Nucleus accumbens (tissue), 56 donors: Measurements from ENCODE around the gene EIF4G3.

Source experiments
- DNase-seq, 56 donors: peaks; one replicate each; lab custom pipeline; 2025; lab: John Stamatoyannopoulos, UW

EIF4G3 gene

GRCh38 chr1:20893931-20894330 is 282.8 kb downstream of the EIF4G3 start:
- no peak for DNase-seq

DNA sequence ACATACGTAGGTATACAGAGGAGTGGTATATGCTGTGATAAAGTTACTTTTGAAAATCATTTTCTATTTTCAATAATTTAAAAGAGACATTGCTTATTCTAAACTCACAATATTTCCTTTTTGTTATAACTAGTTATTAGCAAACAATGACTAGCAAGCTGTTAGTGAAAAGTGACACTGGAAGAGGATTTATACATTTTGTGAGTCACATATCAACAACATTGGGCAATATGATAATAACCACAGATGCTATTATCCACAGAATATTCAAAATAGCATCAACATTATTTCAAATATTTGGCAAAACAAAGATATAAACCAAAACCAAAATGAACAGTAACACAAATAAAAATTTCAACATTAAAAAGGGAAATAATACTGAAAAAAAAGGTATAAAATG is 285.6 kb downstream of the EIF4G3 start:
- DNase-seq = no peak

DNA sequence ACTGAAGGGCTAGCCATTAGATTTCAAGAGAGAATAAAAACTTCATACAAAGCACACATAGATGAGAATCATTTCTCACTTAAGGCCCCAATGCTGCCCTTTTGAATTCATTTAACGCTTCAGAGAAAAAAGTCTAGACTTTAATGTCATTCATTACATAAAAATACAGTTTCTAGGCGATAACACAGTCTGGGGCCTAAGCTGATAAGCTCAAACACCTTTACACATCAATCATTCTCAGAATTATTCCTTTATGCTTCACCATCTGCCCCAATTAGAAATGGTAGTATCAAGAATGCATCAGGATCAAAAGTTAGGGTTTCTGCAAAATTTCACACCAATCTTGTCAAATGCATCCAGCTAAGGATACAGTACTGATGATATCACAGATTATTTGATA is 289.5 kb downstream of the EIF4G3 start:
- no peak for DNase-seq

- no peak for DNase-seq
Measured at GRCh38 chr1:20885121-20885520, 291.6 kb downstream of the EIF4G3 start.

DNA sequence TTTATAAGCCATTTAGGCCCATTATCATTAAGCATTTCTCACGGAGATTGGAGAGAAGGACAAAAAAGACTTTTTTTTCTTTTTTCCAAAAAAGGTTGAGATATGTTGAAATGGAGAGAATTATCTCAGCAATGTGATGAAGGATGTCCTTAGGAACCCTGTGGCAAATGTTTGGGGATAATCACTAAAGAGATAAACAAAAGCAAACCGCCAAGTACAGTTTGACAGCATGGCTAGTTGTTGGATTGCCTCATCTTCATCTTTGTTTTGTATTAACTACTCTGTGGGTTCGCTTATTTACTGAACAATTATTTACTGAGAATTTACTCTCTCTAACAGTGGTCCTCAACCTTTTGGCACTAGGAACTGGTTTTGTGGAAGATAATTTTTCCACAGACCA is 292.2 kb downstream of the EIF4G3 start:
- DNase-seq = no peak

DNA sequence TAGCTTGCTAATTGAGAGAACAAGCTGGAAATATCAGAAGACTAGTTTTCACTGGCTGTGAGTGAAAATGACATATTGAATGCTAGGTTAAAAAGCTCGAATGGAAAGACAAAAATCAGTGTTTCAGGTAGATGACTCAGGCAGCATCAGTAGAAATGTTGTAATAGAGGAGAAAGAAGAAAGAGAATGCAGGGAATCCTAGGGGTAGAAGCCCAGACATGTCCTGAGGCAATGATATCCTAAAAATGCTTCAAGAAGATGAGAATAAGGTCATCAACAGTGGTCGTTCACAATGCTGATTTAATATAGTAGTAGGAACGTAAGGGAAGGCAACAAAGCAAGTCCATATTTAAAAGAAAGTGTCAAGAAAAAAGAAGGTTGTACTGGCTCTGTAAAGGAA is 292.9 kb downstream of the EIF4G3 start:
- DNase-seq = no peak

DNA sequence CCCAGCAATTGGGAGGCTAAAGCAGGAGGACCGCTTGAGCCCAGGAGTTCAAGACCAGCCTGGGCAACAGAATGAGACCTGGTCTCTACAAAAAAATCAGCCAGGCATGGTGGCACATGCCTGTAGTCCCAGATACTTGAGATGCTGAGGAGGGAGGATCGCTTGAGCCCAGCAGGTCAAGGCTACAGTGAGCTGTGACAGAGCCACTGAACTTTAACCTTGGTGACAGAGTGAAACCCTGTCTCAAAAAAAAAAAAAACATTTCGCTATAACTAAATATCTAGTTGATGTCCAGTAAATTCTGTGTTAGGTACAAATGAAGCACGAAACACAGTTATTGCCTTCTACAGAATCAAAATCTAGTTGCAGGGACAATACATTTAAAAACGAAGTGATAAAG is 293.9 kb downstream of the EIF4G3 start:
- DNase-seq = no peak

DNA sequence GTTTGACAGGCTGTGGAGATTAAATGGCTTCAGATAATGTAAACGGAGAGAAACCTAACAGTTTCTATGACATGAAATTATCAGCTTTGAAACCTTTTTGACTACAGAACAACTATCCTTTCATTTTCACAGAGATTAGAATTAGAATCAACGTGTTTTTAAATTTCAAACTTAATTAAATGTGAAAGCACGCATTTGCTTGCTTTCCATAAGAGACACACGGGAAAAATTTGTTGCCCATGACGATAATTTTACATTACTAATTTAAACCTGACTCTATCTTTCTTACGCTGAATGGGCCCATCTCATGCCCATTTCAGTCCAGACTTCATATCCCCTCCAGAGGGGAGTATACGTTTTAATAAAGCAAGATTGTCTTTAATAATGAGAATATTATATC is 297.9 kb downstream of the EIF4G3 start:
- DNase-seq = no peak

GRCh38 chr1:20875198-20875973 is 301.3 kb downstream of the EIF4G3 start:
- DNase-seq = no peak

DNA sequence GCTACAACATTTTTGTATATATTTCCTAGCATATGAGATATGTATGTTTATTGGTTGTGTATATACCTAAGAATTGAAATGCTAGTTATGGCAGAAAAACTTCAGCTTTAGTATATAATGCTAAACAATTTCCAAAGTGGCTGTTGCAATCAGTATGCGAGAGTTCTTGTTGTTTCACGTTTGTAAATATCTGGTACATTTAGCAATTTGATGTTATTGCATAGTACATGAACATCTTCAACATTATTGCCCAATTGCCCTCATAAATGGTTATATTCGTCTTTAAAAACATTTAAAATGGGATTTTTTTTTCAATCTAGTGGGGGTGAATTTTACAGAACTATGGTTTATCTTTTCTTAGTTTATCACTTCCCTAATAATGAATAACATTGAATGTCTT is 303.4 kb downstream of the EIF4G3 start:
- no peak for DNase-seq

GRCh38 chr1:20871419-20871818 is 305.3 kb downstream of the EIF4G3 start:
- DNase-seq = no peak

GRCh38 chr1:20870718-20871117 is 306.0 kb downstream of the EIF4G3 start:
- DNase-seq = no peak

DNA sequence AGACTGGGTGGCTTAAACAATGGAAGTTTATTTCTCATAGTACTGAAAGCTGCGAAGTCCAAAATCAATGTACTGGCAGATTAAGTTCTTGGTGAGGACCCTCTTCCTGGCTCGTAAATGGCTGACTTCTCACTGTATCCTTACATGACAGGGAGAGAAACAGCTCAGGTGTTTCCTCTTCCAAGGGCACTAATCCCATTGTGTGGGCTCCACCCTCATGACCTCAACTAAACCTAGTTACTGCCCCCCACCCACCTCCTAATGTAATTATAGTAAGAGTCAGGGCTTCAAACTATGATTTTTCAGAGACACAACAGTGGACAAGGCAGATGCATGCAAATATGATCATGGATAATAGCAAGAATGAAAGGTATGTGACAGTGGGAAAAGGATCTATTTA is 308.4 kb downstream of the EIF4G3 start:
- DNase-seq = no peak

GRCh38 chr1:20867847-20868246 is 308.9 kb downstream of the EIF4G3 start:
- DNase-seq = no peak

- DNase-seq = no peak
Measured at GRCh38 chr1:20867062-20867461, 309.6 kb downstream of the EIF4G3 start.

DNA sequence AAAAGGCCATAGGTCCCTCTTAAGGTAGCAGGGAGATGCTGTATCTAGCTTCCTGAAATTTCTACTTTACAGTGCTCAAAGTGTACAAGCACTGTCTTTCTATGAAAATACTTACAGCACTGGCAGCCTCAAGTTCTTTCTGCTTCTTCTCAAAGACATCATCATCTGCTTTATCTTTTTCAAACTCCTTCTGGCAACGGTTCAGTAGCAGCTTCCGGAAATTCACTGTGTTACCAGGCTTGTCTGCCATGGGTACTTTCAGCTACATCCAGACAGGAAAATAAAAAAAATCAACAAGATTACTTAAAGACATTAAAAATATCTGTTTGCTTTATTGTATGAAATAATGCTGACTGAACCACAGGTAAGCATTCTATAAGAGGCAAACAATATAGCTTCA is 311.7 kb downstream of the EIF4G3 start:
- no peak for DNase-seq

DNA sequence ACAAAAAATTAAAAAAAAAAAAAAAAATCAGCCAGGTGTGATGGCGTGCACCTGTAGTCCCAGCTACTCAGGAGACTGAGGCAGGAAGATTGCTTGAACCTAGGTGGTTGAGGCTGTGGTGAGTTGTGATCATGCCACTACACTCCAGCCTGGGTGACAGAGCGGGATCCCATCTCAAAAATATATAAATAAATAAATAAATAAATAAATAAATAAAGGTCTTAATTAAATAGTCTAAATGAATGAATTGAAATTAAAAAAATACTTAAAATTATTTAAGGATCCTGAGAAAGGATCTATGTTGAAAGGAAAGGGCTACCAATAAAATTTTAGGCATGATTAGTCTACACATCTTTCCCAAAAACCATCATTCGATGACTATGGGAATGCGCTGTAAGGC is 322.2 kb downstream of the EIF4G3 start:
- DNase-seq = no peak

DNA sequence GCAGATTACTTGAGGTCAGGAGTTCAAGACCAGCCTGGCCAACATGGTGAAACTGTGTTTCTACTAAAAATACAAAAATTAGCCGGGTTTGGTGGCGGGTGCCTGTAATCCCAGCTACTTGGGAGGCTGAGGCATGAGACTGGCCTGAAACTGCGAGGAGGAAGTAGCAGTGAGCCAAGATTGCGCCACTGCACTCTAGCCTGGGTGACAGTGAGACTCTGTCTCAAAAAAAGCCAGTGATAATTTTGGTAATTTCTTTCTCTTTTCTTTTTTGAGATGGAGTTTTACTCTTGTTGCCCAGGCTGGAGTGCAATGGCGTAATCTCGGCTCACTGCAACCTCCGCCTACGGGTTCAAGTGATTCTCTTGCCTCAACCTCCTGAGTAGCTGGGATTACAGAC is 324.9 kb downstream of the EIF4G3 start:
- DNase-seq = peak in 2 of 56 donors; percentile 1 to 3

- DNase-seq = no peak
Measured at GRCh38 chr1:20850021-20850420, 326.7 kb downstream of the EIF4G3 start.

DNA sequence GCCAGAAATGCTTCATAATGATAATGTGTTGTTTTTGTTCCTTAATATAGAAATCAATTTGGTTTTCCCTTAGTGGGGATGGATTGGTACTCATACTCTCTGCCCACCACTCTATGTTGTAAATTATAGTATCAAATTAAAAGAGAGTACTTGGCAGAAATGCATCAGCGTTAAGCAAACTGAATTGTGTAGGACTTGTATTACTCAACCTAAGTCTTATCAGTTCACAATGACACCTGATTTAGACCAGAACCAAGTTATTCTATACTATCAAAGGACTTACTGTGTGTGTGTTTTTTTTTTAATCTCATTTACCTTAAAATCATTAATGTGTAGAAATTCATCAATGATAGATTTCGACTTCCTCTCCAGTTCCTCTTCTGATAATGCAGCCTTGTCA is 327.6 kb downstream of the EIF4G3 start:
- no peak for DNase-seq

DNA sequence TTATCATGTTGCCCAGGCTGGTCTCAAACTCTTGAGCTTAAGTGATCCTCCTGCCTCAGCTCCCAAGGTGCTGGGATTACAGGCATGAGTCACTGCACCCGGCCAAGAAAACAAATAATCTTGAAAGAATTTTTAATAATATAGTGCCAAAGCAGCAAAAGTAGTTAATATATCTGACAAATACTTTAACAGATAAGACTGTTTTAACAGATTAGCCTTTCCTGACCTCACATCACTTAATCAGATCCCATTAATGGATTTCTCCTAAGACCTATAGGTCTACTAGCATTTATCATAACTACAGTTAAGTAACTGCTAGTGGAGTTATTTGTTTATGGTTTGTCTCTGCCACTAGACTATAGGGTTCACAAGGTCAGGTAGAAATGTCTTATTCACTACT is 328.5 kb downstream of the EIF4G3 start:
- no peak for DNase-seq

DNA sequence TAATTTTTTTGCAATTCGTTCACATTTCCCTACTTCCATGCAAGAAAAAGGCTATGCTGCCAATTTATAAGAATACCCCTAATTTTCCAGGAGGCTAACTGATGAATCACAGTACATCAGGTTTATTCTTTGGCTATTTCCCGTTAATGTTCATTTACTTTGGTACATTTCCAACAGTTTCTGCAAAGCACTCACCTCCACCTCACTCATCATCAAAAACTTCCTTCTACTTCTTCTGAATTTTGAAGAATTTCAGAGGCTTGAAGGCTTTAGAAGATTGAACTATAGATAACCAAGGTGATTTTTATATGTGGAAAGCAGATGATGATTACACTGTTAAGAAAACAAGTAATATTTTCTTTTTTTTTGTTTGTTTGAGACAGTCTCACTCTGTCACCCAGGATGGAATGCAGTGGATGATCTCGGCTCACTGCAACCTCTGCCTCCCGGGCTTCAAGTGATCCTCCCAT is 329.1 kb downstream of the EIF4G3 start:
- DNase-seq = no peak
